GM18951 (cell line): ENCODE results near the gene SFSWAP.
"Not testable (repeated sequence)": the region's sequence is repeated elsewhere in the genome, so short reads cannot be mapped to it uniquely, and the experiment has no call there.

ENCODE experiments used
- POLR2A ChIP-seq: IDR thresholded peaks from 4 replicates; pipeline ENCODE4 v1.6.1; 2011; ENCODE audit warnings: mild to moderate bottlenecking; ENCODE audit not compliant: insufficient read length, insufficient read depth; ENCODE audit errors: extremely low read depth
- in situ Hi-C: fragments of 300-500 bp; cut with MboI; formaldehyde crosslinking; loops from one replicate; pipeline ENCODE4 v1.12.0; 2022; ENCODE audit warnings: low sequenced_read_pairs, mixed read lengths, inconsistent platforms; ENCODE audit not compliant: unreplicated experiment

The SFSWAP gene

DNA sequence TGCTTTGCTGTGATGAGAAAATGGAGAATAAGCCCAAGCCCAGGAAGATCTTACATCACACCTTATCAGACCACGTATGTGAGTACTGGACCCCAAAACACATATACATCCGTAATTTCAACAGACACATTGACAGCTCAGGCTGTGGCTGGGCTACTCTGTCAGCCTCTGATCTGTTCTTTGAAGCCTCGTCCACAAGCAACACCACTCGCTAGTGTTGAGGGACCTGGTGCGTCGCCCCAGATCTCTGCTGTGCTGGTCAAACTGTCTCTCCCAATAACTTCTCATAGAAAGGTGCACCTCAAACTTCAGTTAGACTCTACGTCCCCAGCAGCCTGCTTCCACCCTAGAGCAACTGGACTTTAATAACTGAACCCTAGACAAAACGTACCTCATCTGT lies 10.6 kb upstream of the SFSWAP start:
- in situ Hi-C loops = no loop called here
- no peak for TF ChIP-seq POLR2A

DNA sequence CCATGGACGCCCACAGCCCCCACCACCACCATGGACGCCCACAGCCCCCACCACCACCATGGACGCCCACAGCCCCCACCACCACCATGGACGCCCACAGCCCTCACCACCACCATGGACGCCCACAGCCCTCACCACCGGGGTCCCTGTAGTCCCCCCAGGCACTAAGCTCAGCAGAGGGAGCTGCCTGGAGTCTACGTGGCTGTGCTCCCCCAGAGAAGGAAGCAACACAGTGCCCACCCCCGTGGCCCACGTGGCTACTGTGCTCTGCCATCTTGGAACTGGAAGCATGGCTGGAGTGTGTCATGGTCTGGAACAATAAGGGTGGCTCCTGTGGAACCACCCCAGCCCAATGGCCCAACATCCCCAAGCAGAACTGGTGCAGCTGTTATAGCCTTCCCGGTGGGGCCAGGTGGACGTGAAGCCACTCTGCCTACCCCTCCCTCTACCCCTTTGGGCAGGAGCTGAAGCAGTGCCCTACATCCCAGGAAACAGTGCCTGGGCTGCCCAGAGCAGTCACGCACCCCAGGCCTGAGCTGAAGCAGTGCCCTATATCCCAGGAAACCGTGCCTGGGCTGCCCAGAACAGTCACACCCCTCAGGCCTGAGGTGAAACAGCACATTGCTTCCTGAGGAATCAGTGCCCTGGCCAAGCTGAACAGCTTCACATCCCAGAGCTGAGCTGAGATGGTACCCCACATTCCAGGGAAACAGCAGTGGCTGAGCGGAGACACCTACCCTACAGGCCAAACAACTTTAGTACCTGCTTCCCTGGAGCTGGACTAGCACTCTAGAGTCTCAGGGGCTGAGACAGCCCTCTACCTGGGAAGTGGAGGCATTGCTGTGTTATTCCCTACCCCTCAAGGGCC lies 9.0 kb upstream of the SFSWAP start:
- in situ Hi-C loops = no loop called here
- no peak for TF ChIP-seq POLR2A

DNA sequence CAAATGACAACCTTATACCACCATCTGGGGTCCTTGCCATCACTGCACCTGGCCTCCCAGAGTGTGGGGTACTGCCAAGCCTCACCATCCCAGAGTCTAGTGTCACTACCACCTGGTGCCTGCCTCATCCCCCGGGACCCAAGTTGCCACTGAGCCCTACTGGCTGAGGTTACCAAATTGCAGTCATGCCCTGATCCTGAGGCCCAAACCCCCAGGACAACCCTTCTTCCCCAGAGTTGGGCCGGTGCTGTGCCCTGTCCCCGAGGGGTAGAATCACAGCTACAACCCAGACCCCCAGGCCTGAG lies 8.4 kb upstream of the SFSWAP start:
- in situ Hi-C loops = no loop called here
- no peak for TF ChIP-seq POLR2A

DNA sequence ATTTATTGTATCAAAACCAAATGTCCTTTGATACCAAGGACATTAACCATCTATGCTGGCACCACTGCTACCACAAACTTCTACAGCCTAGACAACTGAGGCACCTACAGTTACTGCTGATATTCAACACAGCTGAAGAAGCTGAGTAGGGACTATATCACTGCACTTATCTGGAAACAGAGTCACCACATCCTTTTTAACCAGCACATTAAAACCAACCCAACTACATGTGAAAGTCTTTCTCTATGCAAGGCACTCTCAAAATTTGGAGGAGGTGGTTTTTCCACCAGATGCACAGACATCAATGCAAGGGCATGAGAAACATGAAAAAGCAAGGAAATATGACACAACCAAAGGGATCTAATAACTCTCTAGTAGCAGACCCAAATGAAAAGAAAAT lies 7.7 kb upstream of the SFSWAP start:
- TF ChIP-seq POLR2A = no peak
- in situ Hi-C loops = no loop called here

DNA sequence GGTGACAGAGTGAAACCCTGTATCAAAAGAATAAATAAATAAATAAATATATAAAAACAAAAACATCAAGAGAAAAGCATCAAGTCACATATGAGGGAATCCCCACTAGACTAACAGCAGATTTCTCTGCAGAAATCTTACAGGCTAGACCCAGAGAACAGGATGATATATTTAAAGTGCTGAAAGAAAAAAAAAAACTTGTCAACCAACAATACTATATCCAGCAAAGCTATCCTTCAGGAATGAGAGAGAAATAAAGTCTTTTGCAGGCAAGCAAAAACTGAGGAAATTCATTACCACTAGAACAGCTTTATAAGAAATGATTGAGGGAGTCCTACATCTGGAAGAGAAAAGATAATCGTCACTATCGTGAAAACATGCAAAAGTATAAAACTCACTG lies 6.4 kb upstream of the SFSWAP start:
- no peak for TF ChIP-seq POLR2A
- in situ Hi-C loops = no loop called here

DNA sequence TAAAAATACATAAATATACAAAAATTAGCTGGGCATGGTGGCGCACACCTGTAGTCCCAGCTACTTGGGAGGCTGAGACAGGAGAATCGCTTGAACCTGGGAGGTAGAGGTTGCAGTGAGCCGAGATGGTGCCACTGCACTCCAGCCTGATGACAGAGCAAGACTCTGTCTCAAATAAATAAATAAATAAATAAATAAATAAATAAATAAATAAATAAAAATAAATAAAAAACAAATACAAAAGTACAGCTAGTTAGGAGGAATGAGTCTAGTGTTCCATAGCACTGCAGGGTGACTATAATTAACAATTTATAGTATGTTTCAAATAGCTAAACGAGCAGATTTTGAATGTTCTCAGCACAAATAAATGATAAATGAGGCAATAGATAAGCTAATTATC lies 4.2 kb upstream of the SFSWAP start:
- in situ Hi-C loops = not testable (repeated sequence)

DNA sequence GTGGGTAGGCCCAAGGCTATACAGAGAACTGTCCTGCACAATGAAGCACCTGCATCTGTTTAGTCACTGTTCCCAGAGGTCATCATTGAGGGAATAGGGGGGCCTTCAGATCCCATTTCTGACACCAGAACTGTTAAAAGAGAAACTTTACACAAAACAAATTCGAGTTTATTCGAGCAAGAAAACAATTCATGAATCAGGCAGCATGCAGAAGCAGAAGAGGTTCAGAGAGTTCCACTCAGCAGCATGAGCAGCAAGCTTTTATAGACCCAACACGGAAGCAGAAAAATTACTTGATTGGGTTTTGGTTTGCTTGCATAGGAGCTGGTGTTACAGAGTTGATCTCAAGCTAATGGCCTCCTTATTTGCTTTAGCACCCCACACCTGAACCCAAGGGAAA lies 1.7 kb upstream of the SFSWAP start:
- no peak for TF ChIP-seq POLR2A
- in situ Hi-C loops = no loop called here

DNA sequence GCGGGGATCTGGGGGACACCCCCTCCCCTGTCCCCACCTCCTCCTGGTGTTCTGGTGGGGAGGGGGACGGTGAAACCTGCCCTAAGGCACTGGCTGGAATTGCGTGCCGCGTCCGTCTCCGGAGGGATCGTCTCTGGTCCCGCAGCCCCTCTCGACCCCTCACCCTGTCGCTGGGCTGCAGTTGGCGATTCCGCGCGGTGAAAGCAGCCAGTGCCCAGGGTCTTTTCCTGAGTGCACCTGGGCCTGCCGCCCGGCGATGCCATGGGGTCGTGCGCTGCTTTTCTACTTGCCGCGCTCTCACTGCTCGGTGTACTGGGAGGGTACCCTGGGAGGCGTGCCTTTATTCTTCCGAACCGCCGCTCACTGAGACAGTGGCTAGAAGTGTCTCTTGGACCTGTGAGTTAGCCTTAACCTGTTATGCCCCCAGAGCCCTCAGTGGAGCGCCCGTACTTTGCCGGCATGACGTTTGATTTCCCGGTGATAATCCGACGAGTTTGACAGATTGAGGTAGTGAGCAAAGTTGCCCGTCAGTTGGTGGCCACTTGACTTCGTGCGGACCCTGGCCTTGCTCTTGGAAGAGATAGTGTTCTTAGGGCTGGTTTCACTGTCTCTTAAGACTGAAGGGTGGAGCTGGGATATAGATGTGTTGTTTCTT lies 788 bp downstream of the SFSWAP start:
- in situ Hi-C loops = no loop called here
- no peak for TF ChIP-seq POLR2A

DNA sequence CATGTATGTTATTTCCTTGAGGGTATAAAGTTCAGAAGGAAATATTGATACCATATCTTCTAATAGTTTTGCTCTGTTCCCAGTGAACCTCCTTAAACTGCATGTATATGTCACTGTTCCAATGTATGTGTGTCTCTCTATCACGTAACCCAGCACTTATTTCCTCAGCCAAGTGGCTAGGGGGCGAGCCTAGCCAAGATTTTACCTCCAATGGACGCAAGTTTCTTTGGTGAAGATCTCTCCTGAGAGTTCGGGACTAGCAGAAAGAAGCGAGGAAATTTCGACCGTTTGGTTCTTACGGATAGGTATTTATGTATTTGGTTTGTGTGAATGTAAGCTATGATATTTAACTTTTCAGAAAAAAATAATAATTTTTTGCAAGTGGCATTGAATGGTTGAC lies 2.5 kb downstream of the SFSWAP start:
- in situ Hi-C loops = no loop called here
- TF ChIP-seq POLR2A = no peak

DNA sequence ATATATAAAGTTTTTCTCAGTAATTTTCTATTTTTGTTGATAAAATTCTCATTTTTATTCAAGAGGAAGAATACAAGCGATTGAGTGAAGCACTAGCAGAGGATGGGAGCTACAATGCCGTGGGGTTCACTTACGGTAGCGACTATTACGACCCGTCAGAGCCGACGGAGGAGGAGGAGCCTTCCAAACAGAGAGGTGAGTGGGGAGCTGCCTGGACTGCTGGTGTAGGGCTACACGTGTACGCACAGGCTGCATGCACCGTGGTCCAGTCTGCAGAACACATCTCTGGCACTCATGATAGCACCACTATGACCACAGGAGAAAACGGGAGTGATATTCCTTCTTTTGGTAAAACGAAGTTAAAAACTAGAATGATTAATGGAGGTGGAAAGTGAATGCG lies 3.9 kb downstream of the SFSWAP start:
- TF ChIP-seq POLR2A = no peak
- in situ Hi-C loops = no loop called here

DNA sequence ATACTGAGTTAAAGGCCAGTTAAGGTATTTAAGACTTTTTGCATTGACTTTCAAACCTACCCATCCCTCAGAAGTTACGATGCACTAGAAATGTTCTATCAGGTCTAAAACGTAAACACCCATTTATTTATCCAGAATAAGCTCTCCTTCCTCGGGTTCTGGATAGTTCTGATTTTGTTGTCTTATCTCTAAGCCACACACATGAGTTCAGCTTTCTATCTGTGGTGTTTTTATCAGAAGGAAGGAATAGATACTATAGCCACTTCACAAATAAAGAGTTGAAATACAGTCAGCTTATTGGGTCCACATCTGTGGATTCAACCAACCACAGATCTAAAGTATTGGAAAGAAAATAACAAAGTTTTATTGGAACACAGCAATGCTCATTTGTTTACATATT lies 5.4 kb downstream of the SFSWAP start:
- no peak for TF ChIP-seq POLR2A
- in situ Hi-C loops = no loop called here

DNA sequence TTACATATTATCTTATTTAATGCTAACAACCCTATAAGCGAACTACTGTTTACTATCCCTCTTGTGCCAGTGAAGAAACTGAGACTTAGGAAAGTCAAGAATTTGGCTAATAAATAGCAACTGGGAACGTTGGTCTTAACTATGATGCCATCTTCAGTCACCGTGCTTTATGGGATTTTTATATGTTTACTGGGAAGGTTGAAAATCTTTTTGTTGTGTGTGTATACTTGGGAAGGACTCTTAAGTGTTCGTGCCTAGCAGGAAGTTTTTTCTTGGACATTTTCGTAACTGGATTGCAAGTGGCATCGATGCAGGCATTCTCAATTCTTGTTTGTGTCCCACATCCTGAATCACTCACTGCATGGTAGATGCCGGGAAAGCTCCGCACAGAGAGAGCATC lies 9.4 kb downstream of the SFSWAP start:
- TF ChIP-seq POLR2A = no peak
- in situ Hi-C loops = no loop called here

DNA sequence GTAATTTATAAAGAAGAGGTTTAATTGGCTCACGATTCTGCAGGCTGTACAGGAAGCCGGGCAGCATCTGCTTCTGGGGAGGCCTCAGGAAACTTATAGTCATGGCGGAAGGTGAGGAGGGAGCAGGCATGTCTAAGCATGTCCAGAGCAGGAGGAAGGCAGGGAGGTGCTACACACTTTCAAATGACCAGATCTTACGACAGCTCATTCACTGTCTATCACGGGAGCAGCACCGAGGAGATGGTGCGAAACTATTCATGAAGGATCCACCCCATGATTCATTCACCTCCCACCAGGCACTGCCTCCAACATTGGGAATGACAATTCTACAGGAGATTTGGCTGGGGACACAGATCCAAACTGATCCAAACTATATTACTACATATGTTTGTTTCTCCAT lies 10.0 kb downstream of the SFSWAP start:
- in situ Hi-C loops = no loop called here
- TF ChIP-seq POLR2A = no peak

DNA sequence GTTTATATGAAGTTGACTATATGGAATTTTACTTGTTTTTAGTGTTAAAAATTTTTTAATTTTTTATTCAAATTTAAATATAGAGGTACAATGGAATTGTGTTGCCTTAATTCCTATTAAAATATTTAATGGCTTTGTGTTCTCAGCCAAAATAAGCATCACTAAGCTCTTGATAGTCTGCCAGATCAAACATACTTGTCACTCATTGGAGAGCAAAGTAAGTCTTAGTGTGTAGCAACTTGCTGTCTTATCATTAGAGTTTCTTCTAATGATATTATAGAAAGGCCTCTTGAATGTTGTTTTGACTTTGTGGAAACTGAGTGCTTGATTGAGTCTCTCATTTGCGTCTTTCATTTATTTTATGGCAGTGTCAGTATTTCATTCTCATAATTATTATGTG lies 10.7 kb downstream of the SFSWAP start:
- in situ Hi-C loops = no loop called here
- no peak for TF ChIP-seq POLR2A
